Activated naive CD8-positive, alpha-beta T cell treated with anti-CD3 and anti-CD28 coated beads, Interleukin-2, amount 50 U/mL, for 24 hours (primary cell): ENCODE measurements around the gene FHOD1.

Experiments
- ATAC-seq: fragments of 150-1000 bp; cut with Tn5 transposase; one replicate; pipeline ENCODE4 v1.10.0; 2021
- DNase-seq: peaks from one replicate; pipeline ENCODE4 v3.0.0; 2021
- H3K27ac Mint-ChIP-seq: one replicate; pipeline ENCODE4 v1.8.0; 2021; ENCODE audit warnings: mild to moderate bottlenecking, mixed read lengths
- H3K27me3 Mint-ChIP-seq: one replicate; pipeline ENCODE4 v1.8.0; 2021; ENCODE audit warnings: mixed read lengths
- H3K36me3 Mint-ChIP-seq: one replicate; pipeline ENCODE4 v1.8.0; 2021; ENCODE audit warnings: low read depth, mixed read lengths
- H3K4me1 Mint-ChIP-seq: one replicate; pipeline ENCODE4 v1.8.0; 2021; ENCODE audit warnings: mixed read lengths
- H3K4me3 Mint-ChIP-seq: one replicate; pipeline ENCODE4 v1.8.0; 2021; ENCODE audit warnings: mild to moderate bottlenecking, moderate library complexity, mixed read lengths
- H3K9me3 Mint-ChIP-seq: one replicate; pipeline ENCODE4 v1.8.0; 2021; ENCODE audit warnings: mixed read lengths

The FHOD1 gene

GRCh38 chr16:67280090-67281015 is 33.1 kb upstream of the FHOD1 start:
- no peak overlapping the region for H3K27ac Mint-ChIP-seq
- peaks cover 23% of the 10 kb centered on the region for H3K4me1 Mint-ChIP-seq
- DNase-seq (no peak), ATAC-seq (no peak)
- peak overlapping the region; percentile 56 for H3K4me3 Mint-ChIP-seq
- no peaks in the 10 kb centered on the region for H3K27me3 Mint-ChIP-seq
- peaks cover 18% of the 10 kb centered on the region for H3K36me3 Mint-ChIP-seq
- H3K9me3 Mint-ChIP-seq: no peaks in the 10 kb centered on the region

DNA sequence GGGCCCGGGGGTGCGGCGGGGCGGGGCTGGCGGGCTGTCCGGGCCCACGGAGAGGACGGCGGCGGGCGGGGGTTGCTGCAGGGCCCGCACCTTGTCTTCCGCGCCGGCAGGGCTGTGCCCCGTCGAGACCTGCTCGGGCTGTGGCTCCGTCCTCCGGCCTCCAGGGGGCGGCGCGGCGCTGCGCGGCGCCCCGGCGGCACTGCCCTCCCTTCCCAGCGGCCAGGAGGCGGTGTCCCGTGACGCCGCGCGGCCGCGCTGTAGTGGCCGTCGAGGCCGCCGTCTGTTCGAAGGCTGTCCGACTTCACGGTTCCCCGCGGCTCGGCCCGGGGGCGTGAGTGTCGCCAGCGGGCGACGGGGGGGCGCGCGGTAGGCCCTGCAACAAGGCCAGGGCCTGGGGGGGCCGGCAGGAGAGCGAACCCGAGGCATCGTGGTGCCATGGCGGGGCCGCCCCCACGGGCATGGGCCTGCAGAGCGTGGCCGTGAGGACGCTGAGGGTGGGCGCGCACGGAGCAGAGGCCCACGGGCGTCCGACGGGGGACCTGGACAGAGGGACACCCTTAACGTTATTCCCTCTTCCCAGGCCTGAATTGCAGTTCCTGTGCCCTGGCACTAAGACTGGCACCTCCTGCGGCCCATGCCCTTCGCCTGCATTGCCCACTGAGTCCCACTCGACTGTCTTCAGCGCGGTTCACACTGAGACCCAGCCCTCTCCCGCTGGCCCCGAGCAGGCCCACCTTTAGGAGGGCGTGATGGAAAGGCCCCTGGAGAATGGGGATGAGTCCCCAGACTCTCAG is 32.2 kb upstream of the FHOD1 start, which contains the start of gene PLEKHG4:
TSS of gene PLEKHG4 (plus strand) at position 237 of the 794 bp plus-strand sequence. CDS start at position 750, 513 bp downstream.
- Mint-ChIP-seq H3K4me1 (peaks cover 24% of the 10 kb centered on the region), H3K4me3 (peak within 1 kb of the TSS; percentile 86), H3K27ac (peak within 1 kb of the TSS; percentile 90), H3K9me3 (no peaks in the 10 kb centered on the region), H3K36me3 (peaks cover 21% of the 10 kb centered on the region), H3K27me3 (no peaks in the 10 kb centered on the region)
- DNase-seq (peak; percentile 84), ATAC-seq (peak; percentile 91)

DNA sequence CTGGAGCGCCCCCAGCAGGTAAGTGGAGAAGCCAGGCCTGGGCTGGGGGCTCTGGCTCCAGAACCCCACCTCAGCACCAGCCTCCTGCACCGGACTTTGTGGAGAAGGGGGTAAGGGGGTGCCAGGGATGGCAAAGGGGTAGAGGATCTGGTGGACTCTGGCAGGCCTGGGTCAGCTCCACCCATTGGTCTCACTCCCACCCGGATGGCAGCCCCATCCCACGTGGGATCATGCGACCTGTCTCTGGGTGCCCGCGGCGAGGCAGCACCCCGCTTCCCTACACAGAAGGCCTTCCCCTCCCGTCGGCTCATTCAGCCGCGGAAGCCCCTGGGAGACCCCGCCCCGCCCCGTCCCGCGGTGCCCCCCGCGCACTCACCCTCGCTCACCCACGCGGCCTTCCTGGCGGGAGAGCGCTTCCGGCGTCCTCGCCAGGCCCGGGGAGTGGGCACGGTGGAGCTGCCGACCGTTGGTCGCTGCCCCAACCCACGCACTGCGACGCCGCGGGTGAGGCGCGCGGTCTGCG is 31.6 kb upstream of the FHOD1 start:
- DNase-seq: peak; percentile 65
- H3K27me3 Mint-ChIP-seq: no peaks in the 10 kb centered on the region

GRCh38 chr16:67277999-67278772 is 30.9 kb upstream of the FHOD1 start:
- H3K4me1 Mint-ChIP-seq: peaks cover 24% of the 10 kb centered on the region
- no peak for ATAC-seq
- no peaks in the 10 kb centered on the region for H3K9me3 Mint-ChIP-seq
- H3K27ac Mint-ChIP-seq: peak overlapping the region; percentile 90
- no peaks in the 10 kb centered on the region for H3K27me3 Mint-ChIP-seq
- peaks cover 19% of the 10 kb centered on the region for H3K36me3 Mint-ChIP-seq
- H3K4me3 Mint-ChIP-seq: peak overlapping the region; percentile 86
- peak; percentile 19 for DNase-seq

More for the DNA sequence above, 31.6 kb upstream of the FHOD1 start:
- no peaks in the 10 kb centered on the region for H3K9me3 Mint-ChIP-seq
- H3K4me3 Mint-ChIP-seq: peak overlapping the region; percentile 86
- peak overlapping the region; percentile 90 for H3K27ac Mint-ChIP-seq
- peak; percentile 68 for ATAC-seq
- H3K4me1 Mint-ChIP-seq: peaks cover 24% of the 10 kb centered on the region
- peaks cover 21% of the 10 kb centered on the region for H3K36me3 Mint-ChIP-seq

DNA sequence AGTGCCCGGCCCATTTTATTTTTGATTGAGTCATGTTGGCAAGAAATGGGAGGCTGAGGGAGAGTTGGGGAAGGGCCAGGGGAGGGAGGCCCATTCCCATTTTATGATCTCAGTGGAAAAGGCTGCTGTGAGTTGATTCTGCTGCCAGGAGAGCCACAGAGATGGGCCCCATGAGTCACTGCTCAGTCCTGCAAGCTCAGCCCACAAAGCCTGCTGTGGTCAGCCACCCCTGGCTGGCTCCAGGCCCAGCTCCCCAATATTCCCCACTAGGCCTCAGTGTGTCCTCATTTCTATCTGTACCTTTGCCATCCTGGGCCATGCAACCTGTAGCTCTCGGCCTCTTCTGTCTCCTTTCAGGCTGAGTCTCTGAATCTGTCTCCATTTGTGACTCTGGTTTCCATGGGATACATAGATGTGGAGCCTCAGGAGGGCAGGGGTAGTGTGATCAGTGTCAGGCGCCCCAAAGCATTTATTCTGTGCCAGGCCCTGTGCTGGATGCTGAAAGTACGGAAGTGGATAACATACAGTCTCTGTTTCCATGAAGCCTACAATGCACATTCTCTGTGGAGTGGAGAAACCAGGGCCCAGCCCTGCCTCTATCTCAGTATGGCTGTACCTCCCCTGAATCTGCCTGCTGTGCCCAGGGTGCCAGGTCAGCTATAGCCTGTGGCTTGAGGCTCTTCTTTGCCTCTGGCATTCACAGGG is 30.2 kb upstream of the FHOD1 start:
- DNase-seq (peak; percentile 52), ATAC-seq (peak; percentile 35)
- Mint-ChIP-seq H3K27me3 (no peaks in the 10 kb centered on the region), H3K27ac (peak overlapping the region; percentile 90), H3K4me3 (peak overlapping the region; percentile 86), H3K4me1 (peaks cover 24% of the 10 kb centered on the region), H3K36me3 (peaks cover 17% of the 10 kb centered on the region), H3K9me3 (no peaks in the 10 kb centered on the region)

- Mint-ChIP-seq H3K9me3 (no peaks in the 10 kb centered on the region), H3K27ac (no peak overlapping the region), H3K36me3 (peaks cover 17% of the 10 kb centered on the region), H3K27me3 (no peaks in the 10 kb centered on the region), H3K4me1 (peaks cover 24% of the 10 kb centered on the region), H3K4me3 (no peak overlapping the region)
- ATAC-seq (no peak), DNase-seq (no peak)
Observed at GRCh38 chr16:67275321-67275720, 28.0 kb upstream of the FHOD1 start.

DNA sequence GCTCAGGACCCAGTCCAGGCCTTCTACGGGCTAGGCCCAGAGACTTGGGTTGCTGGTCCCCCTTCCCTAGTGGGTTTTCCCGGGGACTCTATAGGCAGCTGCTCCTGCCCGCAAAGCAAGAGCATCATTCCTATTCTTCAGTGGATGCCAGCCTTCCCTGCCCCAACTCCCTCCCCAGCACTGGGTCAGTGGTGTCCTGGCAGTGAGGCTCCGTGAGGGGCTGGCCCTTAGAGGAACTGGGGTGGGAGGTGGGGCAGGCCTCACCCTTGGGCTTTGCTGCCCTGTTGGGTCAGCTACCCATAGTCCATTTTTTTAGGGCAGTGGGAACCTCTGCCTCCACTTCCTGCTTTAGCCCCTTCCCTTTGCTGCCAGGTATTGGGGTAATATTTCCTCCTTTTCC is 24.2 kb upstream of the FHOD1 start:
- Mint-ChIP-seq H3K27ac (no peak overlapping the region), H3K9me3 (no peaks in the 10 kb centered on the region), H3K4me3 (no peak overlapping the region), H3K36me3 (peaks cover 9% of the 10 kb centered on the region), H3K27me3 (no peaks in the 10 kb centered on the region), H3K4me1 (peaks cover 7% of the 10 kb centered on the region)
- no peak for DNase-seq
- ATAC-seq: no peak

GRCh38 chr16:67270931-67271338 is 23.7 kb upstream of the FHOD1 start:
- H3K4me1 Mint-ChIP-seq: peaks cover 3% of the 10 kb centered on the region
- H3K27ac Mint-ChIP-seq: no peak overlapping the region
- ATAC-seq (no peak), DNase-seq (no peak)
- no peak overlapping the region for H3K4me3 Mint-ChIP-seq
- H3K9me3 Mint-ChIP-seq: no peaks in the 10 kb centered on the region
- peaks cover 4% of the 10 kb centered on the region for H3K36me3 Mint-ChIP-seq
- no peaks in the 10 kb centered on the region for H3K27me3 Mint-ChIP-seq

GRCh38 chr16:67269766-67270165 is 22.5 kb upstream of the FHOD1 start:
- H3K27me3 Mint-ChIP-seq: no peaks in the 10 kb centered on the region
- H3K9me3 Mint-ChIP-seq: no peaks in the 10 kb centered on the region
- no peak overlapping the region for H3K4me3 Mint-ChIP-seq
- DNase-seq: no peak
- H3K36me3 Mint-ChIP-seq: no peaks in the 10 kb centered on the region
- no peak for ATAC-seq
- no peaks in the 10 kb centered on the region for H3K4me1 Mint-ChIP-seq
- no peak overlapping the region for H3K27ac Mint-ChIP-seq

DNA sequence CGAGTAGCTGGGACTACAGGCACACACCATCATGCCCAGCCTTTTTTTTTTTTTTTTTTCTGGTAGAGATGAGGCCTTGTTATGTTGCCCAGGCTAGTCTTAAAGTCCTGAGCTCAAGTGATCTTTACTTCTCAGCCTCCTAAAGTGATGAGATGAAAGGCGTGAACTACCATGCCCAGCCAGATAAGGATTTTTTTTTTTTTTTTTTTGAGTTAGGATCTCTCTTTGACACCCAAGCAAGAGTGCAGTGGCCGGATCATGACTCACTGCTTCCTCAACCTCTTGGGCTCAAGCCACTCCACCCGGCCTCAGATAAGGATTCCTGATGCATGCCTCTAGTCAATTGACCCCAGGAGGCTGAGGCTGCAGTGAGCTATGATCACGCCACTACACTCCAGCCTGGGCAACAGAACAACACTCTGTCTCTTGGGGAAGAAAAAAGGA is 20.9 kb upstream of the FHOD1 start:
- no peaks in the 10 kb centered on the region for H3K9me3 Mint-ChIP-seq
- no peaks in the 10 kb centered on the region for H3K4me1 Mint-ChIP-seq
- no peak overlapping the region for H3K27ac Mint-ChIP-seq
- ATAC-seq: no peak
- H3K4me3 Mint-ChIP-seq: no peak overlapping the region
- no peak for DNase-seq
- H3K27me3 Mint-ChIP-seq: no peaks in the 10 kb centered on the region
- no peaks in the 10 kb centered on the region for H3K36me3 Mint-ChIP-seq

DNA sequence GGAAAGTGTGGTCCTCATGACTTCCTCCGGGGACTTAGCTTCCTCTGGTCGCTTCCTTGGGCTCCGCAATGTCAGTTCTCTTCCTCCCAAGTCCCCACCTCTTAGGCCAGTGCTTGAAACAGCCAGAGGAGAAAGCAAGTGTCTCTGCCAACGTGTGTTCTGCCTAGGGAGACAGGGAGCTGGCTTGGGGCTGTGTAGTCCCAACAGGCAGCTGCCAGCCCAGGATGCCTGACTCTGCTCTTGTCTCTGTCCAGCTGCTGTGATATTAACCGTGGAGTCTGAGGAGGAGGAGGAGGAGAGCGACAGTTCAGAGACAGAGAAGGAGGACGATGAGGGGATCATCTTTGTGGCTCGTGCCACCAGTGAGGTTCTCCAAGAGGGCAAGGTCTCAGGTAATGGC is 18.6 kb upstream of the FHOD1 start:
- DNase-seq: no peak
- H3K27ac Mint-ChIP-seq: no peak overlapping the region
- no peaks in the 10 kb centered on the region for H3K9me3 Mint-ChIP-seq
- no peaks in the 10 kb centered on the region for H3K4me1 Mint-ChIP-seq
- no peak overlapping the region for H3K4me3 Mint-ChIP-seq
- H3K36me3 Mint-ChIP-seq: no peaks in the 10 kb centered on the region
- no peaks in the 10 kb centered on the region for H3K27me3 Mint-ChIP-seq
- no peak for ATAC-seq

DNA sequence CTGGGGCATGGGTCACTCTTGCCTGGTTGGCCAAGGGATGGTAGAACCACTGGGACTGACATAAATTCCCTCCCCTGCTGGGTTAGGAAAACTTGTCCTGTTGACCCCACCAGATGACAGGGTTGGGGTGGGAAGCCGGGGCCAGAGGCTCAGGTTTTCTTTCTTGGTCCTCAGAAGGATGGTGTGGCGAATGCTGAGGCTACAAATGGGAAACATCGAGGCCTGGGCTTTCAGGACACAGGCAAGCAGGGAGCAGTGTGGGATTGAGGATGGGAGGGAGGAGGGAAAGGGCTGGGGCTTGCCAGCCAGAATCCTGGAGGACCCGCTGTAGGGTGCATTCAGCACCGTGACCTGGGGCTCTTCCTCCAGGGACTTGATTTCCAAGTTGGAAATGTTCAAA is 17.6 kb upstream of the FHOD1 start:
- Mint-ChIP-seq H3K36me3 (no peaks in the 10 kb centered on the region), H3K27ac (no peak overlapping the region), H3K27me3 (no peaks in the 10 kb centered on the region), H3K9me3 (no peaks in the 10 kb centered on the region), H3K4me3 (no peak overlapping the region), H3K4me1 (no peaks in the 10 kb centered on the region)
- ATAC-seq (no peak), DNase-seq (no peak)

DNA sequence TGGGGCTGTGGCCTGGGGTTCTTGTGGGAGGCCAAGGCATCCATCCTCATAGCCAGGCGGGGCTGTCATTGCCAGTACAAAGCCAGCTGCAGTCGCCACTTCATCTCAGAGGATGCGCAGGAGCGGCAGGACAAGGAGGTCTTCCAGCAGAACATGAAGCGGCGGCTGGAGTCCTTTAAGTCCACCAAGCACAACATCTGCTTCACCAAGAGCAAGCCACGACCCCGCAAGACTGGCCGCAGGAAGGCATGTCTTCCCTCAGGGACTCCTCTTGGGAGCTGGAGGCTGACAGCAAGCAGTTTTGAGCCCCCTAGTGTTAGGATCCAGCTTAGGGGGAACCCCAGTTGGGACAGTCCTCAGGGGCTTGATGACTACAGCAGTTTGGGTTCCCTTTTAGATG is 17.0 kb upstream of the FHOD1 start:
- Mint-ChIP-seq H3K27ac (no peak overlapping the region), H3K36me3 (no peaks in the 10 kb centered on the region), H3K4me1 (no peaks in the 10 kb centered on the region), H3K9me3 (no peaks in the 10 kb centered on the region), H3K4me3 (no peak overlapping the region), H3K27me3 (no peaks in the 10 kb centered on the region)
- no peak for DNase-seq
- no peak for ATAC-seq
